ENCODE results near the gene RNASET2. TPM values are rescaled to one million over a fixed set of nuclear protein-coding genes. Genes with fewer than 3 reads are reported as not detected.

Gene RNASET2
- polyA plus RNA-seq, 2 of the 4 experiments (the other 2 are of a cell fraction): 9.3 to 11.2 TPM

GRCh38 chr6:166936079-166936787 is 20.1 kb downstream of the RNASET2 start (continued):
- TF ChIP-seq E2F6 (IDR thresholded peaks at IDR 0.05; ENCODE audit: borderline replicate concordance, low read depth): no peak

- ATAC-seq: no peak
- no peak for FAIRE-seq
- DNase-seq (ENCODE audit: low read depth in 1 of 2, low spot score in 1 of 2): no peak
- POLR2A ChIA-PET: no interaction called here
- H3K4me1 ChIP-seq: no peaks in the 10 kb centered on the region
- H3K4me3 ChIP-seq: no peak overlapping the region
- no peak overlapping the region for H3K27ac ChIP-seq
- 91% methylated on average over 7 of the region's 7 CpGs for WGBS (ENCODE audit: missing lambda C conversion rate)
- CTCF ChIA-PET: interaction anchor here (2.5 kb wide), 1 partner anchor 16 kb away, joined by 9 read pairs; no protein-coding TSS in a partner anchor
- TF ChIP-seq KDM1A (IDR thresholded peaks at IDR 0.05; ENCODE audit: low read depth): no peak
- H3K9me3 ChIP-seq: no peaks in the 10 kb centered on the region
- H3K4me2 ChIP-seq: no peak overlapping the region
These were observed 21.0 kb downstream of the RNASET2 start for GRCh38 chr6:166935353-166935752.

DNA sequence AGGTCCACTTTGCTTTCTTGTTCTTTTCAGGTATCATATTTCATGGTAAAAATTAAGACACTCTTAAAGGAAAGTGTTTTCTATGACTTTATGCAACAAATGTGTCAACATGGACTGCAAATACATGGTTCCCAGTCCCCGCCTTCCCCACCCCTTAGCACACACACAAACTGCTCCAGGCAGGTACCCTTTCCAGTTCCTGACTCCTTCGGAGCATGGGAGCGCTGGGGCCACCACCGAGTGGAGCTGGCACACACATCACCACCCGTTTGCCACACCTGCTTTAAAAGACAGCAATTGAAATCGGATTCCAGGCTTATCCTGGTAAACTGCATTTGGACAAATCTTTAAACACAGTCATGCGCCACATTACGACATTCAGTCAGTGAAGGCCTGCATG is 22.2 kb downstream of the RNASET2 start:
- H3K4me3 ChIP-seq: no peak overlapping the region
- ChIA-PET CTCF (interaction anchor here (1.1 kb wide), 1 partner anchor 22 kb away, joined by 3 read pairs; the partner anchor contains the start of gene RNASET2), POLR2A (no interaction called here)
- no peak overlapping the region for H3K27ac ChIP-seq
- no peak for FAIRE-seq
- H3K9me3 ChIP-seq: no peaks in the 10 kb centered on the region
- no peak for DNase-seq (ENCODE audit: low read depth in 1 of 2, low spot score in 1 of 2)
- TF ChIP-seq BCL3 (IDR thresholded peaks at IDR 0.05) (no peak), ZNF302 (CRISPR knock-in tag; IDR thresholded peaks at IDR 0.05) (no peak), SMC3 (IDR thresholded peaks at IDR 0.05) (no peak), EHF (CRISPR knock-in tag; IDR thresholded peaks at IDR 0.05) (no peak), SREBF2 (IDR thresholded peaks at IDR 0.05) (no peak), MAZ (IDR thresholded peaks at IDR 0.05; ENCODE audit: borderline replicate concordance, low read depth, low read length) (no peak), PHF8 (IDR thresholded peaks at IDR 0.05; ENCODE audit: borderline replicate concordance, low read depth) (no peak), NFE2L2 (conservative IDR thresholded peaks at IDR 0.05; ENCODE audit: low read length) (no peak), E2F6 (IDR thresholded peaks at IDR 0.05; ENCODE audit: borderline replicate concordance, low read depth) (no peak), HOXB5 (CRISPR knock-in tag; IDR thresholded peaks at IDR 0.05) (no peak)
- TF ChIP-seq, protein P1, sequence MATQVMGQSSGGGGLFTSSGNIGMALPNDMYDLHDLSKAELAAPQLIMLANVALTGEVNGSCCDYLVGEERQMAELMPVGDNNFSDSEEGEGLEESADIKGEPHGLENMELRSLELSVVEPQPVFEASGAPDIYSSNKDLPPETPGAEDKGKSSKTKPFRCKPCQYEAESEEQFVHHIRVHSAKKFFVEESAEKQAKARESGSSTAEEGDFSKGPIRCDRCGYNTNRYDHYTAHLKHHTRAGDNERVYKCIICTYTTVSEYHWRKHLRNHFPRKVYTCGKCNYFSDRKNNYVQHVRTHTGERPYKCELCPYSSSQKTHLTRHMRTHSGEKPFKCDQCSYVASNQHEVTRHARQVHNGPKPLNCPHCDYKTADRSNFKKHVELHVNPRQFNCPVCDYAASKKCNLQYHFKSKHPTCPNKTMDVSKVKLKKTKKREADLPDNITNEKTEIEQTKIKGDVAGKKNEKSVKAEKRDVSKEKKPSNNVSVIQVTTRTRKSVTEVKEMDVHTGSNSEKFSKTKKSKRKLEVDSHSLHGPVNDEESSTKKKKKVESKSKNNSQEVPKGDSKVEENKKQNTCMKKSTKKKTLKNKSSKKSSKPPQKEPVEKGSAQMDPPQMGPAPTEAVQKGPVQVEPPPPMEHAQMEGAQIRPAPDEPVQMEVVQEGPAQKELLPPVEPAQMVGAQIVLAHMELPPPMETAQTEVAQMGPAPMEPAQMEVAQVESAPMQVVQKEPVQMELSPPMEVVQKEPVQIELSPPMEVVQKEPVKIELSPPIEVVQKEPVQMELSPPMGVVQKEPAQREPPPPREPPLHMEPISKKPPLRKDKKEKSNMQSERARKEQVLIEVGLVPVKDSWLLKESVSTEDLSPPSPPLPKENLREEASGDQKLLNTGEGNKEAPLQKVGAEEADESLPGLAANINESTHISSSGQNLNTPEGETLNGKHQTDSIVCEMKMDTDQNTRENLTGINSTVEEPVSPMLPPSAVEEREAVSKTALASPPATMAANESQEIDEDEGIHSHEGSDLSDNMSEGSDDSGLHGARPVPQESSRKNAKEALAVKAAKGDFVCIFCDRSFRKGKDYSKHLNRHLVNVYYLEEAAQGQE (IDR thresholded peaks at IDR 0.05): no peak
- H3K4me2 ChIP-seq: no peak overlapping the region
- 88% methylated on average over 6 of the region's 8 CpGs for WGBS (ENCODE audit: missing lambda C conversion rate)
- H3K4me1 ChIP-seq: no peaks in the 10 kb centered on the region
- no peak for ATAC-seq

DNA sequence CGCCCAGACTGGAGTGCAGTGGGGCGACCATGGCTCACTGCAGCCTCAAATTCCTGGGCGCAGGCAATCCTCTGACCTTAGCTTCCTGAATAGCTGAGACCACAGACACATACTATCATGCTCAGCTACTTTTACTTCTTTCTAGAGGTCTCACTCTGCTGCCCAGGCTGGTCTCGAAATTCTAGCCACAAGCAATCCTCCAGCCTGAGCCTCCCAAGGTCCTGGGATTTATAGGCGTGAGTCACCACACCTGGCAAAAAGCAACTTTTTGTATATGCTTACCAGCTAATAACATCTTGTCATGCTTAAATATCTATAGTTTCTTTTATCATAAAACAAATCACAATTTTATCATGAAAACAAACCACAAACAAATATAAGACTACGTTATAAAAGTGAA is 23.0 kb downstream of the RNASET2 start:
- CTCF ChIA-PET: interaction anchor here (0.6 kb wide), 1 partner anchor 539 kb away, joined by 3 read pairs; no protein-coding TSS in a partner anchor
- Histone ChIP-seq H3K9me3 (no peaks in the 10 kb centered on the region), H3K4me3 (no peak overlapping the region), H3K4me2 (no peak overlapping the region), H3K4me1 (no peaks in the 10 kb centered on the region), H3K27ac (no peak overlapping the region)
- TF ChIP-seq BHLHE40 (IDR thresholded peaks at IDR 0.05; ENCODE audit: low read depth, low read length) (no peak), NPAS2 (CRISPR knock-in tag; IDR thresholded peaks at IDR 0.05; ENCODE audit: borderline replicate concordance) (no peak), RCOR1 (IDR thresholded peaks at IDR 0.05; ENCODE audit: low read depth, low read length) (no peak), ZNF302 (CRISPR knock-in tag; IDR thresholded peaks at IDR 0.05) (no peak), EP300 (IDR thresholded peaks at IDR 0.05) (no peak), HES2 (IDR thresholded peaks at IDR 0.05) (no peak)
- TF ChIP-seq, protein P1 (IDR thresholded peaks at IDR 0.05): no peak
- TF ChIP-seq, protein P2, sequence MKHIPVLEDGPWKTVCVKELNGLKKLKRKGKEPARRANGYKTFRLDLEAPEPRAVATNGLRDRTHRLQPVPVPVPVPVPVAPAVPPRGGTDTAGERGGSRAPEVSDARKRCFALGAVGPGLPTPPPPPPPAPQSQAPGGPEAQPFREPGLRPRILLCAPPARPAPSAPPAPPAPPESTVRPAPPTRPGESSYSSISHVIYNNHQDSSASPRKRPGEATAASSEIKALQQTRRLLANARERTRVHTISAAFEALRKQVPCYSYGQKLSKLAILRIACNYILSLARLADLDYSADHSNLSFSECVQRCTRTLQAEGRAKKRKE (CRISPR knock-in tag; IDR thresholded peaks at IDR 0.05; ENCODE audit: low read depth): no peak
- DNase-seq (ENCODE audit: low read depth in 1 of 2, low spot score in 1 of 2) (no peak), ATAC-seq (no peak), FAIRE-seq (no peak)
- 83% methylated on average over 6 of the region's 6 CpGs for WGBS (ENCODE audit: missing lambda C conversion rate)
- POLR2A ChIA-PET: no interaction called here

All from A549 (cell line).